ENCODE results near the gene ATXN2. TPM values are rescaled to one million over a fixed set of nuclear protein-coding genes. Genes with fewer than 3 reads are reported as not detected.

Gene ATXN2
- total and polyA plus RNA-seq, 2 donors from 2014 or later = 27.1 to 56.5 TPM

DNA sequence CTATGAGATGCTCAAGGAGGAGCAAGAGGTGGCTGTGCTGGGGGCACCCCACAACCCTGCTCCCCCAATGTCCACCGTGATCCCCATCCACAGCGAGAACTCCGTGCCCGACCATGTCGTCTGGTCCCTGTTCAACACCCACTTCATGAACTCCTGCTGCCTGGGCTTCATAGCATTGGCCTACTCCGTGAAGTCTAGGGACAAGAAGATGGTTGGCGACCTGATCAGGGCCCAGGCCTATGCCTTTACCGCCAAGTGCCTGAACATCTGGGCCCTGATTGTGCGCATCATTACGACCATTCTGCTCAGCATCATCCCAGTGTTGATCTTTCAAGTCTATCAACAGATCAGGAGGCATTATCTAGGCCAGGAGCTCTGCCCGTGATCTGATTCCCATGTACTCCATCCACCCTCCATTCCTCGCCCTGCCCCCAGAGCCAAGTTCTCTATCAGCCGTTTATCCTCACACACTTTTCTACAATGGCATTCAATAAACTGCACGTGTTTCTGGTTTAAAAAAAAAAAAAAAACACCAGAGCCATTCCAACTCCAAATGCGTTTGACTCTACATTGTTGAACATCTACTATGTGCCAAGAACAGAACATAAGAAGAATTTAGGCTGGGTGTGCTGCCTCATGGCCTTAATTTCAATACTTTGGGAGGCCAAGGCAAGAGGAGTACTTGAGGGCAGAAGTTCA, 17.5 kb downstream of the ATXN2 start:
- FAIRE-seq = no peak
- H3K27me3 ChIP-seq (ENCODE audit: control insufficient read depth, insufficient read depth, low read length) = no peaks in the 10 kb centered on the region
- intact Hi-C loops (cut with DNase I) = no loop called here
- no peak overlapping the region for H3K9ac ChIP-seq (ENCODE audit: low read length in 3 of 3)
- H3K36me3 ChIP-seq (ENCODE audit: control insufficient read depth in 2 of 3, insufficient read depth in 3 of 3, low read length in 3 of 3) = no peaks in the 10 kb centered on the region
- H3K27ac ChIP-seq (ENCODE audit: low read depth in 2 of 2, low read length in 2 of 2) = no peak overlapping the region
- TF ChIP-seq, protein P1, sequence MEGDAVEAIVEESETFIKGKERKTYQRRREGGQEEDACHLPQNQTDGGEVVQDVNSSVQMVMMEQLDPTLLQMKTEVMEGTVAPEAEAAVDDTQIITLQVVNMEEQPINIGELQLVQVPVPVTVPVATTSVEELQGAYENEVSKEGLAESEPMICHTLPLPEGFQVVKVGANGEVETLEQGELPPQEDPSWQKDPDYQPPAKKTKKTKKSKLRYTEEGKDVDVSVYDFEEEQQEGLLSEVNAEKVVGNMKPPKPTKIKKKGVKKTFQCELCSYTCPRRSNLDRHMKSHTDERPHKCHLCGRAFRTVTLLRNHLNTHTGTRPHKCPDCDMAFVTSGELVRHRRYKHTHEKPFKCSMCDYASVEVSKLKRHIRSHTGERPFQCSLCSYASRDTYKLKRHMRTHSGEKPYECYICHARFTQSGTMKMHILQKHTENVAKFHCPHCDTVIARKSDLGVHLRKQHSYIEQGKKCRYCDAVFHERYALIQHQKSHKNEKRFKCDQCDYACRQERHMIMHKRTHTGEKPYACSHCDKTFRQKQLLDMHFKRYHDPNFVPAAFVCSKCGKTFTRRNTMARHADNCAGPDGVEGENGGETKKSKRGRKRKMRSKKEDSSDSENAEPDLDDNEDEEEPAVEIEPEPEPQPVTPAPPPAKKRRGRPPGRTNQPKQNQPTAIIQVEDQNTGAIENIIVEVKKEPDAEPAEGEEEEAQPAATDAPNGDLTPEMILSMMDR (IDR thresholded peaks at IDR 0.05; ENCODE audit: borderline replicate concordance, extremely low read depth, insufficient read depth) = no peak
- DNase-seq = no peak
- no peaks in the 10 kb centered on the region for H3K9me3 ChIP-seq (ENCODE audit: control insufficient read depth in 2 of 3, insufficient read depth in 1 of 3, low read length in 3 of 3)
- peaks cover 0 to 5% (median 0%) of the 10 kb centered on the region in 3 donors for H3K4me1 ChIP-seq (ENCODE audit: control insufficient read depth in 2 of 3, insufficient read depth in 2 of 3, low read depth in 1 of 3, low read length in 3 of 3)
- H3K4me3 ChIP-seq (ENCODE audit: low read length in 3 of 3) = no peak overlapping the region

DNA sequence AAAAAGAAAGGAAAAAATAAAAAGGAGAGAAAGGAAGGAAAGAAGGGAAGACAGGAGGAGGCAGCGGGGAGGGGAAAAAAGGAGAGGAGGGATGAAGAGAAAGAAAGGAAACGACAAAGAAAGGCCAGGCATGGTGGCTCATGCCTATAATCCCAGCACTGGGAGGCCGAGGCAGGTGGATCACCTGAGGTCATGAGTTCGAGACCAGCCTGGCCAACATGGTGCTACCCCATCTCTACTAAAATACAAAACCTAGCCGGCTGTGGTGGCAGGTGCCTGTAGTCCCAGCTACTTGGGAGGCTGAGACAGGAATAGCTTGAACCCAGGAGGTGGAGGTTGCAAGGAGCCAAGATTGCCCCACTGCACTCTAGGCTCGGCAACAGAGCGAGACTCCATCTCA, 18.4 kb downstream of the ATXN2 start:
- TF ChIP-seq, protein P1 (IDR thresholded peaks at IDR 0.05; ENCODE audit: borderline replicate concordance, extremely low read depth, insufficient read depth) = no peak
- FAIRE-seq (no peak), DNase-seq (no peak)
- Histone ChIP-seq H3K27me3 (ENCODE audit: control insufficient read depth, insufficient read depth, low read length) (no peaks in the 10 kb centered on the region), H3K36me3 (ENCODE audit: control insufficient read depth in 2 of 3, insufficient read depth in 3 of 3, low read length in 3 of 3) (no peaks in the 10 kb centered on the region), H3K27ac (ENCODE audit: low read depth in 2 of 2, low read length in 2 of 2) (no peak overlapping the region), H3K4me1 (ENCODE audit: control insufficient read depth in 2 of 3, insufficient read depth in 2 of 3, low read depth in 1 of 3, low read length in 3 of 3) (peaks cover 0 to 5% (median 0%) of the 10 kb centered on the region in 3 donors), H3K9ac (ENCODE audit: low read length in 3 of 3) (no peak overlapping the region), H3K9me3 (ENCODE audit: control insufficient read depth in 2 of 3, insufficient read depth in 1 of 3, low read length in 3 of 3) (no peaks in the 10 kb centered on the region), H3K4me3 (ENCODE audit: low read length in 3 of 3) (no peak overlapping the region)
- intact Hi-C loops (cut with DNase I) = no loop called here

- Histone ChIP-seq H3K27ac (ENCODE audit: low read depth in 2 of 2, low read length in 2 of 2) (no peak overlapping the region), H3K9me3 (ENCODE audit: control insufficient read depth in 2 of 3, insufficient read depth in 1 of 3, low read length in 3 of 3) (no peaks in the 10 kb centered on the region), H3K4me1 (ENCODE audit: control insufficient read depth in 2 of 3, insufficient read depth in 2 of 3, low read depth in 1 of 3, low read length in 3 of 3) (peaks cover 0 to 5% (median 0%) of the 10 kb centered on the region in 3 donors), H3K4me3 (ENCODE audit: low read length in 3 of 3) (no peak overlapping the region), H3K36me3 (ENCODE audit: control insufficient read depth in 2 of 3, insufficient read depth in 3 of 3, low read length in 3 of 3) (no peaks in the 10 kb centered on the region), H3K9ac (ENCODE audit: low read length in 3 of 3) (no peak overlapping the region), H3K27me3 (ENCODE audit: control insufficient read depth, insufficient read depth, low read length) (no peaks in the 10 kb centered on the region)
- TF ChIP-seq, protein P1 (IDR thresholded peaks at IDR 0.05; ENCODE audit: borderline replicate concordance, extremely low read depth, insufficient read depth) = no peak
- no peak for DNase-seq
- FAIRE-seq = no peak
- intact Hi-C loops (cut with DNase I) = no loop called here
These were observed 19.0 kb downstream of the ATXN2 start for GRCh38 chr12:111580119-111580425.

DNA sequence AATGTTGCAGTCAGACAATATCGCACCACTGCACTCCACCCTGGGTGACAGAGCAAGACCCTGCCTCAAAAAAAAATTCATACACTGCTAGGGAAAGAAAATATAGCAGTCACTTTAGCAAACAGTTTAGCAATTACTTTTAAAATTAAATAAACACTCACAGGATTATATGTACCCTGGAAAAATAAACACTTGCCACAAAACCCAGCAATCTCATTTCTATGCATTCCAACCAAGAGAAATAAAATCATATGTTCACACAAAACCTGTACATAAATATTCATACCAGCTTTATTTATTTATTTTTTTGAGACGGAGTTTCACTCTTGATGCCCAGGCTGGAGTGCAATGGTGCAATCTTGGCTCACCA, 20.2 kb downstream of the ATXN2 start:
- Histone ChIP-seq H3K4me1 (ENCODE audit: control insufficient read depth in 2 of 3, insufficient read depth in 2 of 3, low read depth in 1 of 3, low read length in 3 of 3) (peaks cover 0 to 5% (median 0%) of the 10 kb centered on the region in 3 donors), H3K9ac (ENCODE audit: low read length in 3 of 3) (no peak overlapping the region), H3K9me3 (ENCODE audit: control insufficient read depth in 2 of 3, insufficient read depth in 1 of 3, low read length in 3 of 3) (no peaks in the 10 kb centered on the region), H3K27ac (ENCODE audit: low read depth in 2 of 2, low read length in 2 of 2) (no peak overlapping the region), H3K4me3 (ENCODE audit: low read length in 3 of 3) (no peak overlapping the region), H3K27me3 (ENCODE audit: control insufficient read depth, insufficient read depth, low read length) (no peaks in the 10 kb centered on the region), H3K36me3 (ENCODE audit: control insufficient read depth in 2 of 3, insufficient read depth in 3 of 3, low read length in 3 of 3) (no peaks in the 10 kb centered on the region)
- intact Hi-C loops (cut with DNase I) = no loop called here
- DNase-seq = no peak
- TF ChIP-seq, protein P1 (IDR thresholded peaks at IDR 0.05; ENCODE audit: borderline replicate concordance, extremely low read depth, insufficient read depth) = no peak
- FAIRE-seq = no peak
